ENCODE data around the gene UBC.
"Not testable (repeated sequence)": the region's sequence is repeated elsewhere in the genome, so short reads cannot be mapped to it uniquely, and the experiment has no call there.

Gene UBC

DNA sequence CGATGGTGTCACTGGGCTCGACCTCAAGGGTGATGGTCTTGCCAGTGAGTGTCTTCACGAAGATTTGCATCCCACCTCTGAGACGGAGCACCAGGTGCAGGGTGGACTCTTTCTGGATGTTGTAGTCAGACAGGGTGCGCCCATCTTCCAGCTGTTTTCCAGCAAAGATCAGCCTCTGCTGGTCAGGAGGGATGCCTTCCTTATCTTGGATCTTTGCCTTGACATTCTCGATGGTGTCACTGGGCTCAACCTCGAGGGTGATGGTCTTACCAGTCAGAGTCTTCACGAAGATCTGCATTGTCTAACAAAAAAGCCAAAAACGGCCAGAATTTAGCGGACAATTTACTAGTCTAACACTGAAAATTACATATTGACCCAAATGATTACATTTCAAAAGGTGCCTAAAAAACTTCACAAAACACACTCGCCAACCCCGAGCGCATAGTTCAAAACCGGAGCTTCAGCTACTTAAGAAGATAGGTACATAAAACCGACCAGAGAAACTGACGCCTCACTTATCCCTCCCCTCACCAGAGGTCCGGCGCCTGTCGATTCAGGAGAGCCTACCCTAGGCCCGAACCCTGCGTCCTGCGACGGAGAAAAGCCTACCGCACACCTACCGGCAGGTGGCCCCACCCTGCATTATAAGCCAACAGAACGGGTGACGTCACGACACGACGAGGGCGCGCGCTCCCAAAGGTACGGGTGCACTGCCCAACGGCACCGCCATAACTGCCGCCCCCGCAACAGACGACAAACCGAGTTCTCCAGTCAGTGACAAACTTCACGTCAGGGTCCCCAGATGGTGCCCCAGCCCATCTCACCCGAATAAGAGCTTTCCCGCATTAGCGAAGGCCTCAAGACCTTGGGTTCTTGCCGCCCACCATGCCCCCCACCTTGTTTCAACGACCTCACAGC, 717 bp downstream of the UBC start:
- DNase-seq = no peak

DNA sequence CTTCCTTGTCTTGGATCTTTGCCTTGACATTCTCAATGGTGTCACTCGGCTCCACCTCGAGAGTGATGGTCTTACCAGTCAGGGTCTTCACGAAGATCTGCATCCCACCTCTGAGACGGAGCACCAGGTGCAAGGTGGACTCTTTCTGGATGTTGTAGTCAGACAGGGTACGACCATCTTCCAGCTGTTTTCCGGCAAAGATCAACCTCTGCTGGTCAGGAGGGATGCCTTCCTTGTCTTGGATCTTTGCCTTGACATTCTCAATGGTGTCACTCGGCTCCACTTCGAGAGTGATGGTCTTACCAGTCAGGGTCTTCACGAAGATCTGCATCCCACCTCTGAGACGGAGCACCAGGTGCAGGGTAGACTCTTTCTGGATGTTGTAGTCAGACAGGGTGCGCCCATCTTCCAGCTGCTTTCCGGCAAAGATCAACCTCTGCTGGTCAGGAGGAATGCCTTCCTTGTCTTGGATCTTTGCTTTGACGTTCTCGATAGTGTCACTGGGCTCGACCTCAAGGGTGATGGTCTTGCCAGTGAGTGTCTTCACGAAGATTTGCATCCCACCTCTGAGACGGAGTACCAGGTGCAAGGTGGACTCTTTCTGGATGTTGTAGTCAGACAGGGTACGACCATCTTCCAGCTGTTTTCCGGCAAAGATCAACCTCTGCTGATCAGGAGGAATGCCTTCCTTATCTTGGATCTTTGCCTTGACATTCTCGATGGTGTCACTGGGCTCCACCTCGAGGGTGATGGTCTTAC, 1.7 kb downstream of the UBC start:
- not testable (repeated sequence) for DNase-seq

DNA sequence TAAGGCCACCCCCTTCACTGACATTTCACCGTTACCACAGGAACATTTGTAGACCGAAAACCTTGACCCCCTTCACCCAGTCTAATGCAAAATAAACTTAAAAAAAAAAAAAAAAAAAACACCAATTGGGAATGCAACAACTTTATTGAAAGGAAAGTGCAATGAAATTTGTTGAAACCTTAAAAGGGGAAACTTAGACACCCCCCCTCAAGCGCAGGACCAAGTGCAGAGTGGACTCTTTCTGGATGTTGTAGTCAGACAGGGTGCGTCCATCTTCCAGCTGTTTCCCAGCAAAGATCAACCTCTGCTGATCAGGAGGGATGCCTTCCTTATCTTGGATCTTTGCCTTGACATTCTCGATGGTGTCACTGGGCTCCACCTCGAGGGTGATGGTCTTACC, 2.9 kb downstream of the UBC start:
- not testable (repeated sequence) for DNase-seq

DNA sequence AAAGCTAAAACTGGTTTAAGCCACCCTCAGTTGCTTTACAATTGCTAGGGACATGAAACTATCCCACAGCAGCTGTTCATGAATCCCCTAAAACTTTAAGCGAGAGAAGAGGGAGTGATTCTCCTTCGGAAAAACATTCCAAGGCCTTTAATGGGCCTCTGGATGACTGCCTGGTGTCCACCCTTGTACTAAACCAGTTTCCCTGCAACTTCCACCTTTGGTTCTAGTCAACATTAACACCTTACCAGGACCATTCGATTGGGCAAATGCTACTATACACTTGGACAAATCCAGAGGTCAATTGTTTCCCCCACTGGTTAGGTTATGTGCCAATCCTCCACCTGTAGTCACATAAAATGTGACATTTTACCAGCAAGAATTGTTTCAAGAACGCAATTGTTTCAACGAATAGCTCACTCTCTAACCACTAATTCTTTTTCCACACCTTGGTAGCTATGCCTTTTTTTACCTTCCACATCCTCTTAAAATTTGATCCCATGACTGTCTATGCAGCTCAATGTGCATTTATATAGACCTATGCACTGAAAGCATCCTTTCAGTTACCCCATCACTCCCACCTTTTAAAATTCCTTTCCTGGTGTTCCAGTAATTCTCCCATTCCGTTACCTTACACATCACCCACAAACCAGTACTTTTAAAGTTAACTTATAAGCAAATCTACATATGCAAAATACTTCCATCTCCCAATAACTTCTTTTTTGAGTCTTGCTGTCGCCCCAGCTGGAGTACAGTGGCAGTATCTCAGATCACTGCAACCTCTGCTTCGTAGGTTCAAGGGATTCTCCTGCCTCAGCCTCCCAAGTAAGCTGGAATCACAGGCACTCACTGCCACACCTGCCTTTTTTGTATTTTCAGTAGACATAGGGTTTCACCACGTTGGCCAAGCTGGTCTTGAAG, 3.6 kb downstream of the UBC start:
- no peak for DNase-seq

DNA sequence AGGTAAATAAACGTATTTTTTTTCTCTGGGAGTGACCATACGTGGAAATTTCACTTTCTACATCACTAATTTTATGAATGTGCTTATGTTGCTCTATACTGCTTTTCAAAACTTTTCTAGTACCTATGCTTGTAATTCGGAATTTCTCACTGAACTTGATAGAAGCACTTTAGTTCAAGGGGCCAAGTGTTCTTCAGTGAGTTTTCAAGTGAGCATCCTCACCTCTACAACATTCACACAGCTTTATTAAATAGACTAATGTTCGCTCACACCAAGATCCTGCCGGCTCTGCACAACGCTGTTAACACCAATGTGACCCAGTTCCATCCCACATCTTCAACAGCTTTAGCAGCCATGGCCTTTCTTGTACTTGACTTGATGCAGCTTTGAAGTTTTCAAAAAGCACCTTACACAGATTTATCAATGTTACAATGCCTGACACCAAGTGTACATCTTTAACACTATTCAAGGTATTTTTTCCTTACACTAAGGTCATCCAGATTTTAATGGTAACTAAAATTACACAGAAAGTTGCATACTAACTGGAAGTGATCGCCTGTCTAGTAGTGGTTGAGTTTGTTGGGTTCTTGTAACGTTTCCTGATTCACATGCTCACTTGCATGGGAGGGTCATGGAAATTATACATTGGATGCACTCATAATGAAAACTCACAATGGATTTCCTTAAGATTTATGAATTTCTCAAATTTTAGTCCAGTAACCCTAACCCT, 4.5 kb downstream of the UBC start:
- DNase-seq = no peak

DNA sequence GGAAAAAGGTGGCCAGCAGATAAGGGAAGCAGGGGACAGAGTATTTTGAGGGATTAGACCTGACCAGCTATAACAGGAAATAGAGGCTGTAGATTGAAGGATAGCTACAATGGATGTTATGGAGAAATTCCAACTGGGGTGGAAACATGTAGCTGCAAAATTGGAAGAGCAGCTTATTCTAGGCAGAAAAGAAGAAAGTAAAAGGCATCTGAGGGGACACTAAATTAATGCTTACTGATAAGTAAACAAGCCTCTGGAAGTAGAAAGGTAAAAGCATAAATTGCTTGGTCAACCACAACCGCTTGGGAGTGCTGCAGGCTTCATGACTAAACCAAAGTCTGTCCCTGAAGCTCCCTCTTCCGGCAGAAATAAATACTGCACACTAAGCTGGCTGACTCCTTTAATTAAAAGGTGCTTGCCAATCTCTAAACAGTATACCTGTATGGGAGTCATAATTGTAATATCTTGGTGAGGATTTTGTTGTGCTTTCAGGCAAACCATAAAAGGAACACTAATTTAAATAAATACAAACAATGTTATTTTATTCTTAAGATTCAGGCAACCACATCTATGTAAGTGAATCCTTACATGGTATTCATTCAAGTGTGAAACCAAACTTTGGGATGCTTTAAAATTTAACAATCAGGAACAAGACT, 7.7 kb downstream of the UBC start:
- no peak for DNase-seq

DNA sequence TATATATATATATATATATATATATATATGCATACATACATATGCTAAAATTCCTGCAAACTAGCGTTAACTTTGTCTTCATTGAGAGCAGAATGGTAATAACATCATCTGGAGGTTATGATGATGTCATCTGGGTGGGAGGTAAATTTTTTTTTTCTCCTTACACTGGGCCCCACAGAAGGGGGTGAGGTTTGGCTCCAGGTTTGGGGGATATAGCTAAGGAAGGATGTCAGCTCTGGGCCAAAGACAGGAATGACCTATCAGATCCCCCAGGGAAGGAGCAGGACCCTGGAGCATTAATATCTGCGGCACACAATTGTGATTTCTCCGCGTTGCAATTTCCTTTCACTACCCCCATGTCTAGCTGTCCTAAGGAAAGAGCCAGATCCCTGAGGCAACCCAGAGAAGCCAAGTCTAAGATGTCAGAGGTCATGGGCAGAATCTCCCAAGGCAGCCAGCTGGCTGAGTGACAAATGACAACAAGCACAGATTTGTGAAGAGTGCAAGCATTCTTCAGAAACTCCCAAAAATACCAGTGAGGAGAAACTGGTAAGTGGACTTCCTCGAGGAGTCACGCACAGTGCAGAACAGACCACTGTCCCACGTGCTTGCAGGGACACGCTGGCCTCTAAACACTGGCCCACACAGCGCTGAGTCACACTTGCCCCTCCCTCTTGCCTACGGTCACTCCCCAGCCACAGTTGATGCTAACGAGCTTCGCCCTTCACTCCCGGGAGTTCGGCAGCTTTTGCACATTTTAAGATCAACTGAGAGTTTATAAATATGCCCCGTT, 9.9 kb downstream of the UBC start:
- no peak for DNase-seq

DNA sequence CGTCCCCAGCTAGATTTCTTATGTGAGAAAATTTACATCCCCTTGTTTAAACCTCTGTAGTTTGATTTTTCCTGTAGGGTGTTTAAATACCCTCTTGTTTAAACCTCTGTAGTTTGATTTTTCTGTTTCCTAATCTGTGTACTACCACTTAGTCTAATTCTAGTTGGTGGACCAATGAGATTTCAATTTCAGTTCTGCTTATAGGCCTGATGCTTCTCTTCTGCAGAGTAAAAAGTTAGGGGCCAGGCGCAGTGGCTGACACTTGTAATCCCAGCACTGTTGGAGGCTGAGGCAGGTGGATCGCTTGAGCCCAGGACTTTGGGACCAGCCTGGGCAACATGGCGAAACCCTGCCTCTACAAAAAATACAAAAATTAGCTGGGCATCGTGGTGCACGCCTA, 11.5 kb downstream of the UBC start:
- DNase-seq = no peak

DNA sequence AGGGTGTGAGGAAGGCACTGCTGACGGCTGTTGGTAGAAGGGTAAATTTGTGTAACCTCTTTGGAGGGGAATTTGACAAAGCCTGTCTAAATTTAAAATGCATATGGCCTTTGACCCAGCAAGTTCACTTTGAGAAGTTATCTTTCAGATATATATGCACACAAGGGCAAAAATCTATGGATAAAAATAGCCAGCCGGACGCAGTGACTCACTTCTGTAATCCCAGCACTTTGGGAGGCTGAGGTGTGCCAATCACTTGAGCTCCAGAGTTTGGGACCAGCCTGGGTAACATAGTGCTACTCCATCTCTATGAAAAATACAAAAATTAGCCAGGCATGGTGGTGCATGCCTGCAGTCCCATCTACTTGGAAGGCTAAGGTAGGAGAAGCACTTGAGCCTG, 13.4 kb downstream of the UBC start:
- DNase-seq = no peak

DNA sequence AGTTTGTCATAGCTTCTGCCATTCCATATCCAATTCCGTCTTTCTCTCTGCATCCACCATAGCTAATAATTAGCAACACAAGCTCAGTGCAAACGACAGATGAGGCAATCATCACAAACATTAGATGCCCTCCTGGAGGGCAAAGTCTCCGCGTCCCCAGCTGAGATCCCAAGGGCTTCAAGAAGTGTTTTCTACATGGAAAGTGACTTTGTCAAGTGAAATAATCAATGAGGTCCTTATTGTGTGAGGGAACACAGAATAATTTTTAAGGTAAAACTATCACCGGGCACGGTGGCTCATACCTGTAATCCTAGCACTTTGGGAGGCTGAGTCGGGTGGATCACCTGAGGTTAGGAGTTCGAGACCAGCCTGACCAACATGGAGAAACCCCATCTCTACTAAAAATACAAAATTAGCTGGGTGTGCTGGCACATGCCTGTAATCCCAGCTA, 14.1 kb downstream of the UBC start:
- DNase-seq = not testable (repeated sequence)

DNA sequence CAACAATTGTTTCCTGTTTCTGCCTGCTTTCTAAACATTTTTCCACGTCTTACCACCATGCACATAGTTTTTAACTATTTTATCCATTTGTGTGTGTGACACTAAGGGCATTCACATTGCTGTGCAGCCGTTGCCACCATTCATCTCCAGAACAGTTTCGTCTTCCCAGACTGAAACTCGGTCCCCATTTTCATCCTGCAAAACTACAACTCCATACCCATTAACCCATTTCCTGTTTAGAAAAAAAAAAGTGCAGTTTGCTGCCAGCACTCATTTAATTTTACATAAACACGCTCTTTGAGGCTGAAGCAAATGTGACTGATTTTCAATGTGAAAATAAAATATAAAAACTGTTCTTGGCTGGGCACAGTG, 15.5 kb downstream of the UBC start:
- no peak for DNase-seq

DNA sequence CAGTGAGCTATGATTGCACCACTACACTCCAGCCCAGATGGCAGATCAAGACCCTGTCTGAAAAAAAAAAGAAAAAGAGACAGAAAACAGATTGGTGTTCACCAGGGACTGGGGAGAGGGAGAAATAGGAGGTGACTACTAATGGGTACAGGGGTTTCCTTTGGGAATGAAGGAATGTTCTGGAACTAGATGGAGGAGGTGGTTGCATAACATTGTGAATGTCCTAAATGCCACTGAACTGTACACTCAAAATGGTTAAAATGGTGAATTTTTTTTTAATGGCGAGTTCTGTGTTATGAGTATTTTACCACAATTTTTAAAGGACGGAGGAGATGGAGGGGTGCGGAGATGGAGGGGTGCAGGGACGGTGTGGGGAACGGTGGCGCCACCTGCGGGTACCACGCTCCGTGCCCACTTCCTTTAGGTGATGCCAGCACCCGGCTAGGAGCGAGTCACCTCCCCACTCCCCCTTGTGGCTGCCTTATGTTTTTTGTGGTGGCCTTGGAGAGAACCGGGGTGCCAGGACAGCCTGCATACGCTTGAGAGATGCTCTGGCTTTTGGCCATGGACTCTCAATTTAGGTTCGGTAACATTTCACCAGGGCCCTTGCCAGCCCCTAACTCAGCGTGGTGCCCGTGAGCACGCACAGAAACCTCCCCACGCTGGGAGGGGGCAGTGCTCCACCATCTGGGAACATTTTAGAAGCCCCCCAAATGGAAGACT, 16.1 kb downstream of the UBC start:
- no peak for DNase-seq

DNA sequence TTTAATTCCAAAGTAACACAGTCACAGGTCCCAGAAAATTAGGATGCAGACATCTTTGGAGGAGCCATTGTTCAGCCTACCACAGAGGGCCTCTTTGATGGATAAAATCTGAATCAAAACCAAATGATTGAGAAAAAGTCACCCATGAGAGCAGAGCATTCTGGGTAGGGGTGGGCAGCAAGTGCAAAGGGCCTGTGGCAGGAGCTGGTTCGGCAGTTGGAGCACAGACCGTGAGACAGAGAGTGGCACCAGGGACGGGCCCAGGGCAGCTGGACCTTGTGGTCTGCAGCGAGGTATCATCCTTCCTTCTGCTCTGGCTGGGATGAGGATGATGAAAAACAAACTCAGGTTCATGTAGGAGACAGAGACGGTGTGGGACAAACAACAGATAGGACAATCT, 18.0 kb downstream of the UBC start:
- DNase-seq = no peak

DNA sequence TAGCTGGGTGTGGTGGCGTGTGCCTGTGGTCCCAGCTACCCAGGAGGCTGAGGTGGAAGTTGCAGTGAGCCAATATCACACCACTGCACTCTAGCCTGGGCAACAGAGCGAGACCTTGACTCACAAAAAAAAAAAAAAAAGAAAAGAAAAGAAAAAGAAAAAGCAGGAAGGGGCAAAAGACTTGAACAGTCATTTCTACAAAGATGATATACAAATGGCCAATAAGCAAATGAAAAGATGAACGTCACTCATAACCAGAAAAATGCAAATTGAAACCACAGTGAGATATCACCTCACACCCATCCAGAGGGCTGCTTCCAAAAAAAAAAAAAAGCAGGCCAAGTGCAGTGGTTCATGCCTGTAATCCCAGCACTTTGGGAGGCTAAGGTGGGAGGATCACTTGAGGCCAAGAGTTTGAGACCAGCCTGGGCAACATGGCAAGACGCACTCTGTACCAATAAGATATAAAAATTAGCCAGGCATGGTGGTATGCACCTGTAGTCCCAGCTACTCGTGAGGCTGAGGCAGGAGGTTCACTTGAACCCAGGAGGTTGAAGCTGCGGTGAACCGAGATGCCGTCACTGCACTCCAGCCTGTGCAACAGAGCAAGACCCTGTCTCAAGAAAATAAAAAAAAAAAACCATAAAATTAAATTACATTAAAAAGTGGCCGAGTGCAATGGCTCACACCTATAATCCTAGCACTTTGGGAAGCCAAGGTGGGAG, 20.5 kb downstream of the UBC start:
- no peak for DNase-seq

DNA sequence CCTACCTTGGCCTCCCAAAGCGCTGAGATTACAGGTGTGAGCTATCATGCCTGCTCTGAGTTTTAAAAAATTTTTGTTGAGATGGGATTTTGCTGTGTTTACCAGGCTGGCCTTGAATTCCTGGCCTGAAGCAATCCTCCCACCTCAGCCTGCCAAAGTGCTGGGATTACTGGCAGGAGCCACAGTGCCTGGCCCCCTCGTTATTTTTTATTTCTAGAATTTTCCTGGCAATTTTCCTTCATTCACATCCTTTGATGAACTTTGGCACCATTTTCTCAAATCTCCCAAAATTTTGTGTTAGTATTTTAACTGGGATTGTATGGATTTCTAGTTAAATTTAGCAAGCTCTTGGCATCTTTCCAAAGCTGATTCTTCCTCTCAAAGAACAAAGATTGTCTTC, 26.2 kb downstream of the UBC start:
- no peak for DNase-seq

DNA sequence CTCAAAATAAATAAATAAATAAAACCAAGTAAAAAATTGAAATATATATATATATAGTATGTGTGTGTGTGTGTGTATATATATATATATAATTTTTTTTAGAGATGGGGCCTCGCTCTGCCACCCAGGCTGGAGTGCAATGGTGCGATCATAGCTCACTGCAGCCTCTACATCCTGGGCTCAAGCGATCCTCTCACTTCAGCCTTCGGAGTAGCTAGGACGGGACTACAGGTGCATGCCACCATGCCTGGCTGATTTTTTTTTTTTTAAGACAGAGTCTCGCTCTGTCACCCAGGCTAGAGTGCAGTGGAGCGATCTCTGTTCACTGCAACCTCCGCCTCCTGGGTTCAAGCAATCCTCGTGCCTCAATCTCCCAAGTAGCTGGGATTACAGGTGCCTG, 26.7 kb downstream of the UBC start:
- DNase-seq = not testable (repeated sequence)

DNA sequence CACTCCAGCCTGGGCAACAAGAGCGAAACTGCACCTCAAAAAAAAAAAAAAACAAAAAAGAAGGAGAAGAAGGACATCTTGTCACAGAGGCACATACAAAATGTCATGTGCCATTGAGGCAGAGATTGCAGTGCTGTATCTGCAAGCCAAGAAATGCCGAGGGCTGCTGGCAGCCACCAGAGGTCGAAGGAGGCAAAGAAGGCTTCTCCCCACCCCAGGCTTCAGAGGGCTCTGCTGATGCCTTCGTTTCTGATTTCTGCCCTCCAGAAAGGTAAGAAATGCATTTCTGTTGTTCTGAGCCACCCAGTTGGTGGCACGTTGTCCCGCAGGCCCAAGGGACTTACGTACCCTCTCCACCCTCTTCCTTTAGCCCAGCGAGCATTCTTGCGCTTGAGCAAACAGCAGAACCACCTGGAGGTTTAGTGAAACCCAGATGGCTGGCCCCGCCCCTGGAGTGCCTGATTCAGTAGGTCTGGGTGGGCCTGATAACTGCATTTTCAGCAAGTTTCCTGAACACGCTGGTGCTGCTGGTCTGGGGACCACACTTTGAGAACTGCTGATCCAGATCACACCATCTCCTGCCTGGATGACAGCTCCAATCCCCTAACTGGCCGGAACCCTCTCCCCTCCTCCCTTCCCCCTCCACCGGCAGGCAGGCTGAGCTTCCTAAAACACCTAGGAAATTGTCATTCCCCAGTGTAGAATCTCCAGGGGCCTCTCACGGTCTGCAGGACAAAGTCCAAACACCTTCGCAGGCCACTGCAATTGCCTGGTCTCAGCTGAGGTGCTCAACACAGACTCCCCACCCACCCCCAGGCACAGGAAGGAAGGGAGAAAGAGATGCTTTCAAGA, 29.6 kb downstream of the UBC start:
- DNase-seq = no peak
